Measurements from ENCODE around the gene WSCD2.

The WSCD2 gene

GRCh38 chr12:108240027-108240785 lies 111.1 kb downstream of the WSCD2 start:
- DNase-seq, result no peak

DNA sequence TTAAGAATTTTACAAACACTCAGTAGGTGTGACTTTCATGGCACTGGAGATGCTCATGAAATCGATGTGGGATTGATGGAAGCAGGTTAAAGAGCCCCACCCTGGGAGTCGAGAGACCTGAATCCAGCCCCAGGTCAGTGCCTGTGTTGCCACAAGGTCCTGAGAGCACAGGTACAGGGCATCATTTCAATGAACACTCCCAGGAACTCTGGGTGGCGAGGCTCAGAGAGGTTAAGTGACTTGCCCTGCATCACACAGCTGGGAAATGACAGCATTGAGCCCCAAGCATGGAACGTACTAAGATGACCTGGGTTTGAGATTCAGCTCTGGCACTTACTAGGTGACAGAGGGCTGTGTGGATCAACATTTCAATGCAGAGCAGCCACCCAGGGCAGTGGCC lies 111.8 kb downstream of the WSCD2 start:
- no peak for DNase-seq

DNA sequence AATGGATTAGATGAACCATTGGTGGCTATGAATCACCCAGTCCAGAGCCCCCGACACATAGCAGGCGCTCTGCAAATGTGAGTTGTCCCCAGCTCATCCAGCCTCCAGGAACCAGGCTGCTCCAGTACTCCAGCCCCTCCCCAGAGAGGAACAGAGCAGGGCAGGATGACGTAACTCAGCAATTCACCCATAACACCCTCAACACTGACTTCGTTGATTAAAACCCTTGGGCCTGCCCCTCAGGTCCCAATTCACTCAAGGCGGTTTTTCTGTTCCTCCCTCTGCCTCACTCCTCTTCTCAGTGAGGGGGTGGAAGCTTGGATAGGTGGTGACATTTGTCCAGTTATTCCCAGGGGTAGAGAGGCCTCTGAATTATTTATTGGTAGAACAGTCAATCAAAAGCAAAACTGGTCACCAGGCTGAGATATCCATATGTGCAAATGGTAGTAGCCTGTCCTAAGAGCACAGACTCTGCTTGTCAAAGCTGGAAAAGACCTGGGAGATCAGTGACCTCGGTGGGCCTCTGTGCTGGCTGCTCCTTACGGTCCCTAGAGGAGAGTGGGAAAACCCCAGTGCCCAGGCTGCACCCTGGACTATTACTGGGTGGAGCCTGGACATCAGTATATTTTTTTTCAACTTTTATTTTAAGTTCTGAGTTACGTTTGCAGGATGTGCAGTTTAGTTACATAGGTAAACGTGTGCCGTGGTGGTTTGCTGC lies 113.1 kb downstream of the WSCD2 start:
- DNase-seq, result no peak

GRCh38 chr12:108247130-108247529 lies 118.0 kb downstream of the WSCD2 start:
- no peak for DNase-seq

- no peak for DNase-seq
Observed at GRCh38 chr12:108248011-108248410, 118.9 kb downstream of the WSCD2 start.

GRCh38 chr12:108252523-108252922 lies 123.4 kb downstream of the WSCD2 start:
- no peak for DNase-seq

DNA sequence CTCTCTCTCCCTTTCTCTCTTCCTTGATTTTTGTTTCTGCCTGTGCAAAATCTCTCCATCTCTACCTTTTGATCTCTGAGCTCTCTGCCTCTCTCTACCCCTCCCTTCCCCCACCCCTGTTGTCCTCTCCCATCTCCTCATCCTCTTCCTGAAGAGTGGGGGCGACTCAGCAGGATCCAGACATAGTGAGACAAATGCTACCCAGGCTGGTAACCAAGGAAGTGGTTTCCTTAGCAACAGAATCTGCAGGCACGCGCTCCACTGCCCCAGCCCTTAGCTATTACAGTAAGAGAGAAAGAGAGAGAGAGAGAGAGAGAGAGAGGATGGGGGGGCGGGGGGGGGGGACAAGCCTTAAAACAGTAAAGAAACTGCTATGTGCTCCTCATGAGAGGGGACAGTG lies 124.5 kb downstream of the WSCD2 start:
- no peak for DNase-seq

GRCh38 chr12:108254030-108254429 lies 124.9 kb downstream of the WSCD2 start:
- no peak for DNase-seq

DNA sequence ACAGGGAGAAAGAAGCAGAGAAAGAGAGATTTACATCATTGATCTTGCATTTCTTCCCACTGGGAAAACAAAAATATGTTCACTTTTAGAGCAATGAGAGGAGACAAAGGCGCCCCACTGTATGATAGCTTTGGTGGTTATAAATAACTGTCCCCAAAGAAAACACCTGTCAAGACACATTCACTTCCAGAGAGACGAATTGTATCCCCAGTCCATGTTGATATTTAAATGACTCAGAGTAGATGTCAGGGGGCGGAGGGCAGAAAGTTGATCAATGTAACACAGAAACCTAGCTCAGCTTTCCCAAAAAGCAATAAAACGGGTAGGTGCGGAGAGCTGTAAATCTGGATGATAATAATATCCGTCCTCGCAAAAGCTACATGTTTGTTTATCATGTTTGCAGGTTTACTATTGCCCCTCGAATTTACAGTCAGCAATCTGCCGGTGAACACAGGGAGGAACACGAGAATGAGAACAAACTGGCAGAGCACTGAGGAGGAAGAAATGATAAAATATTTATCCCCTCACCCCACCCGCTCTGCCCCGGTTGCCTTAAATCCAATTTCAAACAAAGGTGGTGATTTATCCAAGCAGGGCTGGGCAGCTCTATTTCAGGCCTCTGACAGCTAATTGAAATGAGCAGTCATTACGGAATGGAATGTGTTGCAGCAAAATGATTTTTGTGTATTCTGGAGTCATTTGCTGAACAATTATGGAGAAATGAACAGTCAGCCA lies 125.6 kb downstream of the WSCD2 start:
- no peak for DNase-seq

DNA sequence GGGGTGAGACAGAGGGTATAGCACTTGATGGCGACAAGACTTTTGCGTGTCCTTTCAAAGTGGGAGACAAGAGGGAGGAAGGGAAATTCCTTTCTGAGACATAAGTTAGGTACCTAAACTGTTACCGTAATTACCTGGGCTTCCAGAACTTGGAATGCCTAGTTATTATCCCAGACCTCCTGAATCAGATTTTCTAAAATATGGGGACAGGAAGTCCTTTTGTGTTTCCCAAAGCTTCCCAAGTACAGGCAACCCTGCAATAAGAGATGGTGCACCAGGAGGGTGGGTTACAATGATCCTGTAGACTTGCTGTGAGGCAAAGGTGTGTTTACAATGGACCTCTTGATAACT lies 126.1 kb downstream of the WSCD2 start:
- no peak for DNase-seq

DNA sequence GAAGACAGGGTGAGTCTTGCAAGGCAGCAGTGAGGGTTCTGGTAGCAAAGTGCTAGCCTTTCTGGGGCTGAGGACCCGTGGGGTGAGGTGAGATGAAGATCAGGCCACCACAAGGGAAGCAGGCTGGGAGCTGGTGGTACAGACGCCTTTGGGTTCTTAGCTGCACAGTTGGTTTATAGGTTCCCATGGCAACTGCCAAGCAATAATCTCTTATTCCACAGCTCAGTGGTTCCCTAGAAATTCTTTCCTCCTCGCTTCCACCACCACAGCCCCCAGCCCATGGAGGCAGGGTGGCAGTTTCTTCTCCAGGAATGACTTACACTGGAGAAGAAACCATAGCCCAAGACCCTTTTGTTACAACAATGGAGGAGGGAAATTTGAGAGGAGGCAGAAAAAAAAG lies 127.9 kb downstream of the WSCD2 start:
- DNase-seq, result no peak

DNA sequence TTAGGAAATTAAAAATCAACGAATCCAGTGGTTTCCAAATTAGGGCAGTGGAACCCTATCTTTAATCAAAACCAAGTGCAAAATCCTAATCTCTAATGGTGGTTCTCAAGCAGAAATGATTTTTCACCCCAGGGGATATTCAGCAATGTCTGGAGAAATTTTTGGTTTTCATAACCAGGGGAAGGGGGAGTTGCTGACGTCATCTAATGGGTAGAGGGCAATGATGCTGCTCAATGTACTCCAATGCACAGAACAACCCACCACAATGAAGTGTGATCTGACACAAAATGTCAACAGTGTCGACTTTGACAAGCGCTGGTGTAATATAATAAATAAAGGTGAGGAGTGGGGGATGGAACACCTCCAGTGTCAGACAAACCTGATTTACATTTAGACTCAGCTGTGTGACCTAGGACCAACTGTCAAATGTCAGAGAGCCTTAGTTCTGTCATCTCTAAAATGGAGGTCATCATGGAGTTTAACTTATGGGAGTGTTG lies 128.6 kb downstream of the WSCD2 start:
- DNase-seq, result no peak

- no peak for DNase-seq
Observed at GRCh38 chr12:108260039-108260438, 131.0 kb downstream of the WSCD2 start.

DNA sequence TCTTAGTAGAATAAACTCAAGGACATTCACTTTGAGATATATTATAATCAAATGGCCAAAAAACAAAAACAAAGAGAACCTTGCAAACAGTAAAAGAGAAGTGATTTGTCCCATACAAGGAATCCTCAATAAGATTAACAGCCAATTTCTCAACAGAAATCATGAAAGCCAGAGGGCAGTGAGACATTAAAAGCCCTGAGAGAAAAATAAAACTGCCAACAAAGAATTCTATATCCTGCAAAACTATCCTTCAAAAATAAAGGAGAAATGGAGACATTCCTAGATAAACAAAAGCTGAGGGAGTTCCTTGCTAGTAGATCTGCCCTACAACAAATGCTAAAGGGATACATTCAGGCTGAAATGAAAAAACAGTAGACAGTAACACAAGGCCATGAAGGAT lies 131.9 kb downstream of the WSCD2 start:
- DNase-seq, result no peak

- DNase-seq, result no peak
Observed at GRCh38 chr12:108265505-108265904, 136.4 kb downstream of the WSCD2 start.

GRCh38 chr12:108266131-108266530 lies 137.0 kb downstream of the WSCD2 start:
- DNase-seq, result no peak

DNA sequence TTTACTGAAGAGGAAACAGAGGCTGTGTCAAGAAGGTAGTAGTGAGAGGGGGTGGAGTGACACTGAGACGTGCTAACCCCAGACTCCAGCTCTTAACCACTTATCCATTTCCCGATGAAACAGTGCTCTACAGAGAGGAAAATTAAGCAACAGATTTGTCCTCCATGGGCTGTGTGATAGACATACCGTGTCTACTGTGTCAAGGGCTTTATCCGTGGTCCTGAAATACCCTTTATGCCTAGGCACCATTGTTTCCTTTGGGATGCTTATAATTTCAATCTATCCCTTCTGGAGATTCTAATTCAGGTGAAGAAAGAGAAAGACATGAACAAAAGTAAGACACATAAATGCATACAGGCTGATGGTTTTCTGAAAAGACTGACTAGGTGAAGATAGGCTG lies 138.4 kb downstream of the WSCD2 start:
- DNase-seq, result no peak

DNA sequence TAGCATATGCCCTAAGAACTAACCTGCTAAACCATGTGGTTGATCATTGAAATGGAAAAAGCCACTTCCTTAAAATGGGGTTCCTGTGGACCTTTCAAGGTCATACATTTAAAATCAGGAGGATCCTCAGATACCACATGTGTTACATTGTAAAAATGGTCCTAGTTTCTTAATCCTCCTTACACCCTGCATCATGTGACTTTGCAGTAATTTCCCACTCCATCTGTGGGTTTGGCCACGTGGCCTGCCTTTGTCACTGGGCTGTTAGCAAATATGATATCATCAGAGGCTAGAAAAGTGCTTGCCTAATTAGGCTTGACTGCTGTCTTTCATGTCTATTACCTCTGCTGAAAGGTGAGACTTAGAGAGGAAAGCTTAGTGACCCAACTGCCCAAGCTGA lies 139.3 kb downstream of the WSCD2 start:
- peak; percentile 7 to 30 for DNase-seq

DNA sequence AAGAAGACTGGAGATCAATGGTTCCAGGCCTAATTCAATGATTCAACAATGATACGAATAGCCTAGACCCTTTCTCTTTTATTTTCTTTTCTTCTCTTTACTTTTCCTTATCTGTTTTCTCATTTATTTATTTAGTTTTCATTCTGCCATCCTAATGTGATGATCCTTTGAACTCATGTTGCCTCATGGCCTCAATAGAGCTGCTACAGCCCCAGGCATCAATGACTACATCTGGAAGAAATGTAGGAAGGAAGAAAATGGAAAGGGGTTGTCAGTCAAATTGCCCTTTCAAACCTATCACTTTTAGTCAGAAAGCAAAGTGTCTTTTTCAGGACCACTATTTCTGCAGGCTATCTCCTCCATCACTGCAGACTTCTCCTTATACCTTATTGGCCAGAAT lies 140.1 kb downstream of the WSCD2 start:
- no peak for DNase-seq

GRCh38 chr12:108270035-108270848 lies 141.2 kb downstream of the WSCD2 start:
- no peak for DNase-seq

- DNase-seq, result no peak
Observed at GRCh38 chr12:108270849-108271143, 141.7 kb downstream of the WSCD2 start.

- no peak for DNase-seq
Observed at GRCh38 chr12:108271951-108272872, 143.1 kb downstream of the WSCD2 start.

Data from CD4-positive, alpha-beta T cell treated with Interferon alpha-2 for 1 hour (primary cell).